HepG2 (cell line): ENCODE data around the gene IQCN. TPM values are rescaled to one million over a fixed set of nuclear protein-coding genes. Genes with fewer than 3 reads are reported as not detected.
A peak's percentile ranks its signal among the peaks of the same experiment; 100 is the strongest.

Experiments used
- ATM ChIP-seq: fragments of 450-650 bp; IDR thresholded peaks from 2 replicates; pipeline ENCODE4 v1.7.1; 2017; ENCODE audit warnings: mild to moderate bottlenecking, borderline replicate concordance
- CBX1 ChIP-seq: IDR thresholded peaks from one replicate; pipeline ENCODE4 v1.6.1; 2016; ENCODE audit warnings: antibody characterized with exemption, low read depth
- CENPX ChIP-seq: sonication (generic); formaldehyde crosslinking; IDR thresholded peaks from 2 replicates; pipeline ENCODE4 v1.9.0; 2021; ENCODE audit warnings: mild to moderate bottlenecking, missing genetic modification reagents, moderate library complexity
- CHCHD3 ChIP-seq: sonication (generic); formaldehyde crosslinking; IDR thresholded peaks from 2 replicates; pipeline ENCODE4 v1.8.0; 2022; ENCODE audit warnings: mild to moderate bottlenecking, missing genetic modification reagents, moderate library complexity
- NFATC3 ChIP-seq: sonication (generic); formaldehyde crosslinking; IDR thresholded peaks from 2 replicates; pipeline ENCODE4 v1.5.1; 2020; ENCODE audit warnings: mild to moderate bottlenecking, missing genetic modification reagents
- NFIC ChIP-seq: IDR thresholded peaks from 2 replicates; pipeline ENCODE4 v1.6.1; 2012; ENCODE audit warnings: mild to moderate bottlenecking, low read length, inconsistent platforms
- RFXANK ChIP-seq: IDR thresholded peaks from 2 replicates; pipeline ENCODE4 v1.6.1; 2016
- TCF7L2 ChIP-seq: IDR thresholded peaks from 2 replicates; pipeline ENCODE4 v1.6.1; 2011; ENCODE audit warnings: mild to moderate bottlenecking, low read depth, low read length, moderate library complexity
- TOE1 ChIP-seq: sonication (generic); formaldehyde crosslinking; IDR thresholded peaks from 2 replicates; pipeline ENCODE4 v1.4.0; 2020; ENCODE audit warnings: mild to moderate bottlenecking, missing genetic modification reagents
- ZNF20 ChIP-seq: sonication (generic); formaldehyde crosslinking; IDR thresholded peaks from 2 replicates; pipeline ENCODE4 v1.4.0; 2020; ENCODE audit warnings: mild to moderate bottlenecking, moderate library complexity, missing genetic modification reagents
- ZNF343 ChIP-seq: sonication (generic); formaldehyde crosslinking; IDR thresholded peaks from 2 replicates; pipeline ENCODE4 v1.4.0; 2020; ENCODE audit warnings: mild to moderate bottlenecking, missing genetic modification reagents
- ZNF746 ChIP-seq: sonication (generic); formaldehyde crosslinking; IDR thresholded peaks from 2 replicates; pipeline ENCODE4 v1.8.0; 2022; ENCODE audit warnings: mild to moderate bottlenecking, missing genetic modification reagents
- ZSCAN30 ChIP-seq: sonication (generic); formaldehyde crosslinking; IDR thresholded peaks from 2 replicates; pipeline ENCODE4 v1.5.0; 2020; ENCODE audit warnings: mild to moderate bottlenecking, missing genetic modification reagents
- polyA plus RNA-seq, 8 experiments: library from polyadenylated mRNA; depleted of rRNA in 3 of 8; stranded (reverse) in 7 of 8; unstranded in 1 of 8; fragments of >200 nt; fragmentation: Illumina TruSeq in 4 of 8; extraction: Trizol in 4 of 8; gene quantifications; 2 replicates each; pipeline versions ENCODE4 v1.2.1 to v1.2.3, GENCODE V29; 2011 to 2016; ENCODE audit warnings: low read depth in 4 of 8, missing spikeins in 1 of 8, mixed read lengths in 1 of 8; ENCODE audit not compliant: insufficient read depth in 1 of 8
- total RNA-seq, 5 experiments: library from RNA; depleted of rRNA; stranded (reverse); fragments of >200 nt; fragmentation: Illumina TruSeq; extraction: Trizol; gene quantifications; 2 replicates each; pipeline ENCODE4 v1.2.3, GENCODE V29; 2016; ENCODE audit warnings: low read depth in 1 of 5
- TF ChIP-seq, protein P1 (sequence below): sonication (generic); formaldehyde crosslinking; IDR thresholded peaks from 2 replicates; pipeline ENCODE4 v1.4.0; 2020; ENCODE audit warnings: low read depth, mild to moderate bottlenecking, missing genetic modification reagents
- TF ChIP-seq, protein P2 (sequence below): sonication (generic); formaldehyde crosslinking; IDR thresholded peaks from 2 replicates; pipeline ENCODE4 v1.9.0; 2022; ENCODE audit warnings: missing genetic modification reagents, mild to moderate bottlenecking, borderline replicate concordance
- TF ChIP-seq, protein P3 (sequence below): sonication (generic); formaldehyde crosslinking; IDR thresholded peaks from 2 replicates; pipeline ENCODE4 v1.9.0; 2021; ENCODE audit warnings: missing genetic modification reagents, mild to moderate bottlenecking, borderline replicate concordance

IQCN gene
- total and polyA plus RNA-seq, 2 of the 13 experiments (the other 11 are each of a cell fraction or from before 2014, with no cell fraction given) = 0.04 to 0.18 TPM

DNA sequence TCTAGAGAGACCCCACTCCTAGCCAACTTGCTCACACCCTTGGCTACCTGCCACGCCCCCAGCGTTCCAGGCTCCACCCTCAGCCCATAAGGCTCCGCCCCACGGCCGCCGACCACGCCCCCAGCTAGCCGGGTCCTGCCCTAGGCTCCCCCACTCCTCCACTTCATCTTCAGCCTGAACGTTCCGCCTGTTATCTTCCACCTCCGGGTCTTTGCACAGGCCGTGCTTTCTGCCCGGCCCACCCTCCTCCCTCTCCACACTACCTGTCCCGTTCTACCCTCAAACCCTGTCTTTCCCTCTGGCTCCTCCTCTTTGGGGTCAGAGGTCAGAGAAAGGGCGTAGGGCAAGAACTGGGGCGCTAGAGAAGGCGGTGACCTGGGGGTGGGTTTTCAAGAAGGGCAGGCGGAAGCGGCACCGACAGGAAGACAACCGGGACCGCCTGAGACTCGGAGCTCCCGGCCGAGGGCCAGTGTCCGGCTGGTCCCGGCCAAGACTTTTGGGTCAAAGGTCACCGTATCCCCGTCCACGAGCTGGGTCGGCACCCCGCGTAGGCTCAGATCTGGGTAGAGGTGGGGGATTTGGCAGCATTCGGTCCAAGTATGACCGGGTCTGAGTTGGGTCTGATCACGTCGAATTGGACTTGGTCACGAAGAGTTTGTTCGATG, 50.3 kb downstream of the IQCN start (continued):
- TF ChIP-seq CBX1 (no peak), ZNF343 (no peak), CHCHD3 (CRISPR knock-in tag) (no peak), ATM (no peak), NFATC3 (CRISPR knock-in tag) (no peak), NFIC (no peak), RFXANK (CRISPR knock-in tag) (no peak), TCF7L2 (no peak), ZSCAN30 (CRISPR knock-in tag) (no peak), ZNF746 (CRISPR knock-in tag) (peak; percentile 91), TOE1 (no peak), ZNF20 (no peak), CENPX (CRISPR knock-in tag) (no peak)
- TF ChIP-seq, protein P1, sequence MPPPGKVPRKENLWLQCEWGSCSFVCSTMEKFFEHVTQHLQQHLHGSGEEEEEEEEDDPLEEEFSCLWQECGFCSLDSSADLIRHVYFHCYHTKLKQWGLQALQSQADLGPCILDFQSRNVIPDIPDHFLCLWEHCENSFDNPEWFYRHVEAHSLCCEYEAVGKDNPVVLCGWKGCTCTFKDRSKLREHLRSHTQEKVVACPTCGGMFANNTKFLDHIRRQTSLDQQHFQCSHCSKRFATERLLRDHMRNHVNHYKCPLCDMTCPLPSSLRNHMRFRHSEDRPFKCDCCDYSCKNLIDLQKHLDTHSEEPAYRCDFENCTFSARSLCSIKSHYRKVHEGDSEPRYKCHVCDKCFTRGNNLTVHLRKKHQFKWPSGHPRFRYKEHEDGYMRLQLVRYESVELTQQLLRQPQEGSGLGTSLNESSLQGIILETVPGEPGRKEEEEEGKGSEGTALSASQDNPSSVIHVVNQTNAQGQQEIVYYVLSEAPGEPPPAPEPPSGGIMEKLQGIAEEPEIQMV = no peak
- TF ChIP-seq, protein P2, sequence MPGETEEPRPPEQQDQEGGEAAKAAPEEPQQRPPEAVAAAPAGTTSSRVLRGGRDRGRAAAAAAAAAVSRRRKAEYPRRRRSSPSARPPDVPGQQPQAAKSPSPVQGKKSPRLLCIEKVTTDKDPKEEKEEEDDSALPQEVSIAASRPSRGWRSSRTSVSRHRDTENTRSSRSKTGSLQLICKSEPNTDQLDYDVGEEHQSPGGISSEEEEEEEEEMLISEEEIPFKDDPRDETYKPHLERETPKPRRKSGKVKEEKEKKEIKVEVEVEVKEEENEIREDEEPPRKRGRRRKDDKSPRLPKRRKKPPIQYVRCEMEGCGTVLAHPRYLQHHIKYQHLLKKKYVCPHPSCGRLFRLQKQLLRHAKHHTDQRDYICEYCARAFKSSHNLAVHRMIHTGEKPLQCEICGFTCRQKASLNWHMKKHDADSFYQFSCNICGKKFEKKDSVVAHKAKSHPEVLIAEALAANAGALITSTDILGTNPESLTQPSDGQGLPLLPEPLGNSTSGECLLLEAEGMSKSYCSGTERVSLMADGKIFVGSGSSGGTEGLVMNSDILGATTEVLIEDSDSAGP (CRISPR knock-in tag) = peak; percentile 61; the same call in 1 of the 2 replicates
- TF ChIP-seq, protein P3, sequence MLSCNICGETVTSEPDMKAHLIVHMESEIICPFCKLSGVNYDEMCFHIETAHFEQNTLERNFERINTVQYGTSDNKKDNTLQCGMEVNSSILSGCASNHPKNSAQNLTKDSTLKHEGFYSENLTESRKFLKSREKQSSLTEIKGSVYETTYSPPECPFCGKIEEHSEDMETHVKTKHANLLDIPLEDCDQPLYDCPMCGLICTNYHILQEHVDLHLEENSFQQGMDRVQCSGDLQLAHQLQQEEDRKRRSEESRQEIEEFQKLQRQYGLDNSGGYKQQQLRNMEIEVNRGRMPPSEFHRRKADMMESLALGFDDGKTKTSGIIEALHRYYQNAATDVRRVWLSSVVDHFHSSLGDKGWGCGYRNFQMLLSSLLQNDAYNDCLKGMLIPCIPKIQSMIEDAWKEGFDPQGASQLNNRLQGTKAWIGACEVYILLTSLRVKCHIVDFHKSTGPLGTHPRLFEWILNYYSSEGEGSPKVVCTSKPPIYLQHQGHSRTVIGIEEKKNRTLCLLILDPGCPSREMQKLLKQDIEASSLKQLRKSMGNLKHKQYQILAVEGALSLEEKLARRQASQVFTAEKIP = no peak
- TF ChIP-seq, all 625 proteins: peak for 132
